Measurements from ENCODE around the gene DNAJB13.

DNA sequence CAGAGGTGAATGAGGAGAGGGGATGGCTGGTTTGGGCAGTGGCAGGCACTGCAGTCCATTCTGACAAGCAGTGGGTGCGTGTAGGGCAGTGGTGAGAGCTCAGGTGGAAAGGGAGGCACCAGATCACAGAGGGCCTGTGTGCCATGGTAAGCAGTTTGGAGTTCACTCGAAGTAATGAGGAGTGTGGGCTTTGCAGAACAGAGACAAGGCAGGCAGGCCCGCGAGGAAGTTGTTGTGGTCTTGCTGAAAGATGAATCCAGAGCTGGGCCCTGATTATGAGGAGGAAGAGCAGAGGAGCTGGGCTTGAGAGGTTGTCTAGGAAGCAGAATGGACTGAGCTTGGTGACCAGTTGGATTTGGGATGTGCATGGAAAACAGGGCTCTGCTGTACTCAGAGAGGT, 1.6 kb upstream of the DNAJB13 start:
- TF ChIP-seq, protein P1, sequence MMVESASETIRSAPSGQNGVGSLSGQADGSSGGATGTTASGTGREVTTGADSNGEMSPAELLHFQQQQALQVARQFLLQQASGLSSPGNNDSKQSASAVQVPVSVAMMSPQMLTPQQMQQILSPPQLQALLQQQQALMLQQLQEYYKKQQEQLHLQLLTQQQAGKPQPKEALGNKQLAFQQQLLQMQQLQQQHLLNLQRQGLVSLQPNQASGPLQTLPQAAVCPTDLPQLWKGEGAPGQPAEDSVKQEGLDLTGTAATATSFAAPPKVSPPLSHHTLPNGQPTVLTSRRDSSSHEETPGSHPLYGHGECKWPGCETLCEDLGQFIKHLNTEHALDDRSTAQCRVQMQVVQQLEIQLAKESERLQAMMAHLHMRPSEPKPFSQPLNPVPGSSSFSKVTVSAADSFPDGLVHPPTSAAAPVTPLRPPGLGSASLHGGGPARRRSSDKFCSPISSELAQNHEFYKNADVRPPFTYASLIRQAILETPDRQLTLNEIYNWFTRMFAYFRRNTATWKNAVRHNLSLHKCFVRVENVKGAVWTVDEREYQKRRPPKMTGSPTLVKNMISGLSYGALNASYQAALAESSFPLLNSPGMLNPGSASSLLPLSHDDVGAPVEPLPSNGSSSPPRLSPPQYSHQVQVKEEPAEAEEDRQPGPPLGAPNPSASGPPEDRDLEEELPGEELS (CRISPR knock-in tag; IDR thresholded peaks at IDR 0.05) = no peak
- TF ChIP-seq SP1 (CRISPR knock-in tag; conservative IDR thresholded peaks at IDR 0.05) (no peak), ZNF416 (CRISPR knock-in tag; IDR thresholded peaks at IDR 0.05) (no peak), FOXK1 (CRISPR knock-in tag; IDR thresholded peaks at IDR 0.05) (no peak)
- TF ChIP-seq, protein P2, sequence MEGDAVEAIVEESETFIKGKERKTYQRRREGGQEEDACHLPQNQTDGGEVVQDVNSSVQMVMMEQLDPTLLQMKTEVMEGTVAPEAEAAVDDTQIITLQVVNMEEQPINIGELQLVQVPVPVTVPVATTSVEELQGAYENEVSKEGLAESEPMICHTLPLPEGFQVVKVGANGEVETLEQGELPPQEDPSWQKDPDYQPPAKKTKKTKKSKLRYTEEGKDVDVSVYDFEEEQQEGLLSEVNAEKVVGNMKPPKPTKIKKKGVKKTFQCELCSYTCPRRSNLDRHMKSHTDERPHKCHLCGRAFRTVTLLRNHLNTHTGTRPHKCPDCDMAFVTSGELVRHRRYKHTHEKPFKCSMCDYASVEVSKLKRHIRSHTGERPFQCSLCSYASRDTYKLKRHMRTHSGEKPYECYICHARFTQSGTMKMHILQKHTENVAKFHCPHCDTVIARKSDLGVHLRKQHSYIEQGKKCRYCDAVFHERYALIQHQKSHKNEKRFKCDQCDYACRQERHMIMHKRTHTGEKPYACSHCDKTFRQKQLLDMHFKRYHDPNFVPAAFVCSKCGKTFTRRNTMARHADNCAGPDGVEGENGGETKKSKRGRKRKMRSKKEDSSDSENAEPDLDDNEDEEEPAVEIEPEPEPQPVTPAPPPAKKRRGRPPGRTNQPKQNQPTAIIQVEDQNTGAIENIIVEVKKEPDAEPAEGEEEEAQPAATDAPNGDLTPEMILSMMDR (IDR thresholded peaks at IDR 0.05) = no peak
- TF ChIP-seq, protein P3, sequence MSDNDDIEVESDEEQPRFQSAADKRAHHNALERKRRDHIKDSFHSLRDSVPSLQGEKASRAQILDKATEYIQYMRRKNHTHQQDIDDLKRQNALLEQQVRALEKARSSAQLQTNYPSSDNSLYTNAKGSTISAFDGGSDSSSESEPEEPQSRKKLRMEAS (CRISPR knock-in tag; IDR thresholded peaks at IDR 0.05) = no peak
- TF ChIP-seq, protein P4, sequence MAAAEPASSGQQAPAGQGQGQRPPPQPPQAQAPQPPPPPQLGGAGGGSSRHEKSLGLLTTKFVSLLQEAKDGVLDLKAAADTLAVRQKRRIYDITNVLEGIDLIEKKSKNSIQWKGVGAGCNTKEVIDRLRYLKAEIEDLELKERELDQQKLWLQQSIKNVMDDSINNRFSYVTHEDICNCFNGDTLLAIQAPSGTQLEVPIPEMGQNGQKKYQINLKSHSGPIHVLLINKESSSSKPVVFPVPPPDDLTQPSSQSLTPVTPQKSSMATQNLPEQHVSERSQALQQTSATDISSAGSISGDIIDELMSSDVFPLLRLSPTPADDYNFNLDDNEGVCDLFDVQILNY (CRISPR knock-in tag; IDR thresholded peaks at IDR 0.05) = no peak

All from WTC11 (cell line).